KG1 (cell line): Measurements from ENCODE around the gene KRT86.

Experiments used
- DNase-seq: peaks from one replicate; lab custom pipeline; 2025; lab: John Stamatoyannopoulos, UW

The KRT86 gene

GRCh38 chr12:52274521-52275120 lies at the start of gene KRT86:
Gene KRT86 (plus strand): TSS chr12:52274645. CDS start chr12:52301917, 27,272 bp downstream.
- no peak for DNase-seq

GRCh38 chr12:52225752-52226151 lies 48.7 kb upstream of the KRT86 start:
- no peak for DNase-seq

GRCh38 chr12:52226446-52226845 lies 48.0 kb upstream of the KRT86 start:
- DNase-seq = no peak

- no peak for DNase-seq
These were observed 46.8 kb upstream of the KRT86 start for GRCh38 chr12:52227606-52228166.

- no peak for DNase-seq
These were observed 46.1 kb upstream of the KRT86 start for GRCh38 chr12:52228366-52228765.

GRCh38 chr12:52228931-52229330 lies 45.5 kb upstream of the KRT86 start:
- no peak for DNase-seq

- no peak for DNase-seq
These were observed 44.6 kb upstream of the KRT86 start for GRCh38 chr12:52229836-52230343.

- DNase-seq = no peak
These were observed 43.8 kb upstream of the KRT86 start for GRCh38 chr12:52230364-52231281.

GRCh38 chr12:52231305-52232202 lies 42.9 kb upstream of the KRT86 start:
- DNase-seq = no peak

- DNase-seq = no peak
These were observed 42.2 kb upstream of the KRT86 start for GRCh38 chr12:52232203-52232673.

GRCh38 chr12:52232674-52233461 lies 41.6 kb upstream of the KRT86 start, which contains the start of gene KRT7:
Gene KRT7 (plus strand): TSS chr12:52233243. CDS start chr12:52233297, 54 bp downstream.
- no peak for DNase-seq

- no peak for DNase-seq
These were observed 40.8 kb upstream of the KRT86 start for GRCh38 chr12:52233462-52234207.

- DNase-seq = no peak
These were observed 40.1 kb upstream of the KRT86 start for GRCh38 chr12:52234223-52234810.

- DNase-seq = no peak
These were observed 39.3 kb upstream of the KRT86 start for GRCh38 chr12:52235001-52235764.

GRCh38 chr12:52235822-52236361 lies 38.6 kb upstream of the KRT86 start:
- no peak for DNase-seq

GRCh38 chr12:52236386-52237050 lies 37.9 kb upstream of the KRT86 start:
- no peak for DNase-seq

GRCh38 chr12:52238207-52238840 lies 36.1 kb upstream of the KRT86 start:
- DNase-seq = no peak
